ENCODE results near the gene KPTN. TPM values are rescaled to one million over a fixed set of nuclear protein-coding genes. Genes with fewer than 3 reads are reported as not detected.

The KPTN gene
- total and polyA plus RNA-seq, 2 of the 13 experiments (the other 11 are each of a cell fraction or from before 2014, with no cell fraction given) = 9.1 to 13.3 TPM

DNA sequence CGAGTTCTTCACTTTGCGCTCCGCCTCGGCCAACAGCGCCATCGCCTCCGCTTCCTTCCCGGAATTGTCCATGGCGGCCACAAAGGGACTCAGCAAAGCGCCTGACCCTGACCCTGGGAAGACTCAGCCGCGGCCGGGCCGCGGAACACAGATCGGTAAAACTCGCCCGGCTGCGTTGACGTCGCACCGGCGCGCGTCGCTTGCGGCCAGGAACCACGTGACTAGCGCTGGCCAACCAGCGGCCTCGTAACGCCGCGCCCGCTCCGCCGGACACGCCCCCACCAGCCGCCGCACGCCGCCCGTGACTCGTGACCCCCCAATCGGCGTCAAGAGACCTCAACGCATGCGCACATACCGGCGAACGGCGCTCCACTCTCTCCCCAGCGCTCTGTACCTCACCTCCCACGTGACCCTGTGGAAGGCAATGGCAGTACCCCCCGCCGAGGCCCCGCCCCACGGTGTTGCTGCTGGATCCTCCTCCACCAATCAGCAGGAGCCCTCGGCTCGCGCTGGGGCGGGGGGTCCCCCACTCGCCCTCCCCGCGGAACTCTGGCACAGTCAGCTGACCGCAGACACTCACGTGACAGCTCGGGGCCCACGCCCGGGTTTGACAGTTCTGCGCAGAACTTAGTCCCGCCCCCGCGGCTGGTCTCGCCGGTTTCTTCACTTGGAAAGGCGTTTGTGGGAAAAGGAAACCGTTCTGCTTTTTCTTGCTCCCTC, 31.0 kb upstream of the KPTN start, which contains the start of gene NAPA (continued):
- TF ChIP-seq, protein P1, sequence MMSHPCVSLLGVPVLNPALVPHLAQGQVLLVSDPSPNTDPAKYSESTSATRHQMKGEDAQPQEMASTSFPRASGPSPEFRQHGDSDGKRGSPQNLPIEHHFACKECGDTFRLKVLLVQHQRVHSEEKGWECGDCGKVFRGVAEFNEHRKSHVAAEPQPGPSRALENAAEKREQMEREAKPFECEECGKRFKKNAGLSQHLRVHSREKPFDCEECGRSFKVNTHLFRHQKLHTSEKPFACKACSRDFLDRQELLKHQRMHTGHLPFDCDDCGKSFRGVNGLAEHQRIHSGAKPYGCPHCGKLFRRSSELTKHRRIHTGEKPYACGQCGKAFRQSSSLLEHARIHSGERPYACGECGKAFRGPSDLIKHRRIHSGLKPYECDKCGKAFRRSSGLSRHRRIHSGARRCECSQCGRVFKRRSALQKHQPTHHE (CRISPR knock-in tag; IDR thresholded peaks at IDR 0.05; ENCODE audit: borderline replicate concordance) = no peak
- TF ChIP-seq HMG20A (CRISPR knock-in tag; IDR thresholded peaks at IDR 0.05; ENCODE audit: borderline replicate concordance) = no peak
- 0 out of 2 replicates have a peak, but pooled peaks have one; percentile 32 for TF ChIP-seq ZNF230 (CRISPR knock-in tag; IDR thresholded peaks at IDR 0.05)
- no peak; the same call in 1 of the 2 replicates for TF ChIP-seq ZNF773 (CRISPR knock-in tag; IDR thresholded peaks at IDR 0.05; ENCODE audit: borderline replicate concordance)
- no peak for TF ChIP-seq TCF7L2 (IDR thresholded peaks at IDR 0.05; ENCODE audit: low read depth, low read length)
- TF ChIP-seq, protein P2, sequence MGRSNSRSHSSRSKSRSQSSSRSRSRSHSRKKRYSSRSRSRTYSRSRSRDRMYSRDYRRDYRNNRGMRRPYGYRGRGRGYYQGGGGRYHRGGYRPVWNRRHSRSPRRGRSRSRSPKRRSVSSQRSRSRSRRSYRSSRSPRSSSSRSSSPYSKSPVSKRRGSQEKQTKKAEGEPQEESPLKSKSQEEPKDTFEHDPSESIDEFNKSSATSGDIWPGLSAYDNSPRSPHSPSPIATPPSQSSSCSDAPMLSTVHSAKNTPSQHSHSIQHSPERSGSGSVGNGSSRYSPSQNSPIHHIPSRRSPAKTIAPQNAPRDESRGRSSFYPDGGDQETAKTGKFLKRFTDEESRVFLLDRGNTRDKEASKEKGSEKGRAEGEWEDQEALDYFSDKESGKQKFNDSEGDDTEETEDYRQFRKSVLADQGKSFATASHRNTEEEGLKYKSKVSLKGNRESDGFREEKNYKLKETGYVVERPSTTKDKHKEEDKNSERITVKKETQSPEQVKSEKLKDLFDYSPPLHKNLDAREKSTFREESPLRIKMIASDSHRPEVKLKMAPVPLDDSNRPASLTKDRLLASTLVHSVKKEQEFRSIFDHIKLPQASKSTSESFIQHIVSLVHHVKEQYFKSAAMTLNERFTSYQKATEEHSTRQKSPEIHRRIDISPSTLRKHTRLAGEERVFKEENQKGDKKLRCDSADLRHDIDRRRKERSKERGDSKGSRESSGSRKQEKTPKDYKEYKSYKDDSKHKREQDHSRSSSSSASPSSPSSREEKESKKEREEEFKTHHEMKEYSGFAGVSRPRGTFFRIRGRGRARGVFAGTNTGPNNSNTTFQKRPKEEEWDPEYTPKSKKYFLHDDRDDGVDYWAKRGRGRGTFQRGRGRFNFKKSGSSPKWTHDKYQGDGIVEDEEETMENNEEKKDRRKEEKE (IDR thresholded peaks at IDR 0.05) = no peak
- no peak; the same call in 1 of the 2 replicates for TF ChIP-seq ZFP90 (CRISPR knock-in tag; IDR thresholded peaks at IDR 0.05; ENCODE audit: borderline replicate concordance)
- TF ChIP-seq REPIN1 (CRISPR knock-in tag; IDR thresholded peaks at IDR 0.05; ENCODE audit: borderline replicate concordance, low read depth) = no peak; the same call in 1 of the 2 replicates
- TF ChIP-seq NR2F6 (IDR thresholded peaks at IDR 0.05) = no peak
- TF ChIP-seq NR2F6 (CRISPR knock-in tag; IDR thresholded peaks at IDR 0.05) = 0 out of 2 replicates have a peak, but pooled peaks have one; percentile 13
- TF ChIP-seq KLF12 (CRISPR knock-in tag; IDR thresholded peaks at IDR 0.05; ENCODE audit: borderline replicate concordance) = peak; percentile 80
- no peak for TF ChIP-seq HHEX (CRISPR knock-in tag; IDR thresholded peaks at IDR 0.05)
- no peak for TF ChIP-seq U2AF1 (optimal IDR thresholded peaks at IDR 0.05; ENCODE audit: low read depth, low read length)
- TF ChIP-seq ZSCAN9 (CRISPR knock-in tag; IDR thresholded peaks at IDR 0.05; ENCODE audit: borderline replicate concordance) = no peak
- TF ChIP-seq, protein P3, sequence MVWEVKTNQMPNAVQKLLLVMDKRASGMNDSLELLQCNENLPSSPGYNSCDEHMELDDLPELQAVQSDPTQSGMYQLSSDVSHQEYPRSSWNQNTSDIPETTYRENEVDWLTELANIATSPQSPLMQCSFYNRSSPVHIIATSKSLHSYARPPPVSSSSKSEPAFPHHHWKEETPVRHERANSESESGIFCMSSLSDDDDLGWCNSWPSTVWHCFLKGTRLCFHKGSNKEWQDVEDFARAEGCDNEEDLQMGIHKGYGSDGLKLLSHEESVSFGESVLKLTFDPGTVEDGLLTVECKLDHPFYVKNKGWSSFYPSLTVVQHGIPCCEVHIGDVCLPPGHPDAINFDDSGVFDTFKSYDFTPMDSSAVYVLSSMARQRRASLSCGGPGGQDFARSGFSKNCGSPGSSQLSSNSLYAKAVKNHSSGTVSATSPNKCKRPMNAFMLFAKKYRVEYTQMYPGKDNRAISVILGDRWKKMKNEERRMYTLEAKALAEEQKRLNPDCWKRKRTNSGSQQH (CRISPR knock-in tag; IDR thresholded peaks at IDR 0.05; ENCODE audit: low read depth) = peak; percentile 64; the same call in 1 of the 2 replicates
- no peak for TF ChIP-seq HOXA5 (CRISPR knock-in tag; IDR thresholded peaks at IDR 0.05)
- TF ChIP-seq SNAI1 (CRISPR knock-in tag; IDR thresholded peaks at IDR 0.05; ENCODE audit: borderline replicate concordance) = no peak
- no peak; the same call in 1 of the 2 replicates for TF ChIP-seq ZNF619 (CRISPR knock-in tag; IDR thresholded peaks at IDR 0.05)
- TF ChIP-seq ZSCAN22 (CRISPR knock-in tag; IDR thresholded peaks at IDR 0.05) = no peak
- TF ChIP-seq, protein P4, sequence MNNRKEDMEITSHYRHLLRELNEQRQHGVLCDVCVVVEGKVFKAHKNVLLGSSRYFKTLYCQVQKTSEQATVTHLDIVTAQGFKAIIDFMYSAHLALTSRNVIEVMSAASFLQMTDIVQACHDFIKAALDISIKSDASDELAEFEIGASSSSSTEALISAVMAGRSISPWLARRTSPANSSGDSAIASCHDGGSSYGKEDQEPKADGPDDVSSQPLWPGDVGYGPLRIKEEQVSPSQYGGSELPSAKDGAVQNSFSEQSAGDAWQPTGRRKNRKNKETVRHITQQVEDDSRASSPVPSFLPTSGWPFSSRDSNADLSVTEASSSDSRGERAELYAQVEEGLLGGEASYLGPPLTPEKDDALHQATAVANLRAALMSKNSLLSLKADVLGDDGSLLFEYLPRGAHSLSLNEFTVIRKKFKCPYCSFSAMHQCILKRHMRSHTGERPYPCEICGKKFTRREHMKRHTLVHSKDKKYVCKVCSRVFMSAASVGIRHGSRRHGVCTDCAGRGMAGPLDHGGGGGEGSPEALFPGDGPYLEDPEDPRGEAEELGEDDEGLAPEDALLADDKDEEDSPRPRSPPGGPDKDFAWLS (CRISPR knock-in tag; IDR thresholded peaks at IDR 0.05; ENCODE audit: borderline replicate concordance) = no peak
- no peak for TF ChIP-seq HNF4A (CRISPR knock-in tag; IDR thresholded peaks at IDR 0.05)
- TF ChIP-seq ZNF607 (CRISPR knock-in tag; IDR thresholded peaks at IDR 0.05; ENCODE audit: borderline replicate concordance) = no peak
- peak; percentile 72; the same call in 1 of the 2 replicates for TF ChIP-seq HIVEP1 (CRISPR knock-in tag; IDR thresholded peaks at IDR 0.05)
- TF ChIP-seq ZNF558 (CRISPR knock-in tag; IDR thresholded peaks at IDR 0.05; ENCODE audit: borderline replicate concordance) = no peak
- no peak for TF ChIP-seq JUN (CRISPR knock-in tag; IDR thresholded peaks at IDR 0.05)
